VCaP (cell line): ENCODE measurements around the gene SMARCD2.

ENCODE experiments used
- H3K27ac ChIP-seq: fragments of 450-650 bp; 2 replicates; pipeline ENCODE4 v1.5.1; 2017
- CTCF ChIP-seq: fragments of 450-650 bp; conservative IDR thresholded peaks from 2 replicates; pipeline ENCODE4 v1.5.1; 2017; ENCODE audit warnings: mild to moderate bottlenecking, moderate library complexity

Gene SMARCD2

GRCh38 chr17:63838631-63839171 lies 3.8 kb downstream of the SMARCD2 start:
- H3K27ac ChIP-seq = peak overlapping the region; percentile 96

GRCh38 chr17:63837962-63838600 lies 4.4 kb downstream of the SMARCD2 start:
- H3K27ac ChIP-seq = peak overlapping the region; percentile 96
- no peak for TF ChIP-seq CTCF

More at GRCh38 chr17:63838631-63839171, 3.8 kb downstream of the SMARCD2 start:
- no peak for TF ChIP-seq CTCF

GRCh38 chr17:63837480-63837879 lies 5.0 kb downstream of the SMARCD2 start:
- H3K27ac ChIP-seq = peak overlapping the region; percentile 96; the same call in 1 of the 2 replicates
- no peak for TF ChIP-seq CTCF

GRCh38 chr17:63836811-63837210 lies 5.7 kb downstream of the SMARCD2 start:
- TF ChIP-seq CTCF = no peak

GRCh38 chr17:63835167-63835720 lies 7.2 kb downstream of the SMARCD2 start:
- TF ChIP-seq CTCF = peak; percentile 15

More at GRCh38 chr17:63836811-63837210, 5.7 kb downstream of the SMARCD2 start:
- H3K27ac ChIP-seq = no peak overlapping the region

GRCh38 chr17:63834431-63835166 lies 7.9 kb downstream of the SMARCD2 start:
- no peak overlapping the region for H3K27ac ChIP-seq
- TF ChIP-seq CTCF = peak; percentile 72

More at GRCh38 chr17:63835167-63835720, 7.2 kb downstream of the SMARCD2 start:
- no peak overlapping the region for H3K27ac ChIP-seq

- H3K27ac ChIP-seq = no peak overlapping the region
- no peak for TF ChIP-seq CTCF
Measured at GRCh38 chr17:63833741-63834373, 8.6 kb downstream of the SMARCD2 start.
